ENCODE results near the gene RHPN2.
"Not testable (repeated sequence)": the region's sequence is repeated elsewhere in the genome, so short reads cannot be mapped to it uniquely, and the experiment has no call there.

Gene RHPN2

DNA sequence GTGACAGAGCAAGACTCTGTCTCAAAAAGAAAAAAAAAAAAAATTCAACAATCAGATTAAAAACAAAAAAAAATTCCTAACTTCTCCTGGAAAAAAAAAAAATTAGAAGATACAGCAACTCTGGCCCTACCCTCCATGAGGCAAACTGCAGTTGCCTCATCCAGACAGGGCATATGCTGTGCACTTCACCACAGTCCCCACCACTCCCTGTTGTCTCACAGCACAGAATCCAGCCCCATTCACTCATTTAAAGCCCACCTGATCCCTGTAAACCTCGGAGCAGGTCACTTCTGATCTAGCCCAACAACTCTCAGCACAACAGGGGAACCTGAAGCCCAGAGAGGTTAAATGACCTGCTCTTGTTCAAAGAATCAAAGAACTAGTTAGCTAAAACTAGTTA is 24.9 kb downstream of the RHPN2 start:
- Histone ChIP-seq H3K4me3 (no peak overlapping the region), H3K27ac (no peak overlapping the region)
- TF ChIP-seq, protein P1, sequence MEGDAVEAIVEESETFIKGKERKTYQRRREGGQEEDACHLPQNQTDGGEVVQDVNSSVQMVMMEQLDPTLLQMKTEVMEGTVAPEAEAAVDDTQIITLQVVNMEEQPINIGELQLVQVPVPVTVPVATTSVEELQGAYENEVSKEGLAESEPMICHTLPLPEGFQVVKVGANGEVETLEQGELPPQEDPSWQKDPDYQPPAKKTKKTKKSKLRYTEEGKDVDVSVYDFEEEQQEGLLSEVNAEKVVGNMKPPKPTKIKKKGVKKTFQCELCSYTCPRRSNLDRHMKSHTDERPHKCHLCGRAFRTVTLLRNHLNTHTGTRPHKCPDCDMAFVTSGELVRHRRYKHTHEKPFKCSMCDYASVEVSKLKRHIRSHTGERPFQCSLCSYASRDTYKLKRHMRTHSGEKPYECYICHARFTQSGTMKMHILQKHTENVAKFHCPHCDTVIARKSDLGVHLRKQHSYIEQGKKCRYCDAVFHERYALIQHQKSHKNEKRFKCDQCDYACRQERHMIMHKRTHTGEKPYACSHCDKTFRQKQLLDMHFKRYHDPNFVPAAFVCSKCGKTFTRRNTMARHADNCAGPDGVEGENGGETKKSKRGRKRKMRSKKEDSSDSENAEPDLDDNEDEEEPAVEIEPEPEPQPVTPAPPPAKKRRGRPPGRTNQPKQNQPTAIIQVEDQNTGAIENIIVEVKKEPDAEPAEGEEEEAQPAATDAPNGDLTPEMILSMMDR (IDR thresholded peaks at IDR 0.05), result no peak
- no peak for DNase-seq (ENCODE audit: low spot score)

DNA sequence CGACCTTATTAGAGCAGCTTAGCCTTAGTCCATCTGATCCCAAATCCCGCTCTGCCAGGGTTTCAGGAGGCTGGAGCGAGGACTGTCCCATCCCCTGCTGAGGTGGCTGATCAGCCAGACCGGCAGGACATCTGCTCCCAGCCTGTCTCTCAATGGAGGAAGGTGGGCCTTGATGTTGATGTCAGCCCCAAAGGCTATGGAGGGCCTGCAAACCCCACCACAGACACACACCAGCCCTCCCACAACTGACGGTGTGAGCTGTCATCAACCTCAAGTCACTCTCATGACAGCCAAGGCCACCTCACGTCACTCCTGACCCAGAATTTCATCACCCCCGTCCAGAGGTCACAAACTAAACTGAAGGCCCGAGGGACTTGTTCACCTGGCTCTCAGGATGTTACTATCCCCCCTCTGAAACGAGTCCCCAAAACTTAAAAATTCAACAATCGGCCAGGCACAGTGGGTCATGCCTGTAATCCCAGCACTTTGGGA is 25.5 kb downstream of the RHPN2 start:
- TF ChIP-seq, protein P1 (IDR thresholded peaks at IDR 0.05), result no peak
- Histone ChIP-seq H3K27ac (no peak overlapping the region), H3K4me3 (no peak overlapping the region)
- DNase-seq (ENCODE audit: low spot score), result no peak

DNA sequence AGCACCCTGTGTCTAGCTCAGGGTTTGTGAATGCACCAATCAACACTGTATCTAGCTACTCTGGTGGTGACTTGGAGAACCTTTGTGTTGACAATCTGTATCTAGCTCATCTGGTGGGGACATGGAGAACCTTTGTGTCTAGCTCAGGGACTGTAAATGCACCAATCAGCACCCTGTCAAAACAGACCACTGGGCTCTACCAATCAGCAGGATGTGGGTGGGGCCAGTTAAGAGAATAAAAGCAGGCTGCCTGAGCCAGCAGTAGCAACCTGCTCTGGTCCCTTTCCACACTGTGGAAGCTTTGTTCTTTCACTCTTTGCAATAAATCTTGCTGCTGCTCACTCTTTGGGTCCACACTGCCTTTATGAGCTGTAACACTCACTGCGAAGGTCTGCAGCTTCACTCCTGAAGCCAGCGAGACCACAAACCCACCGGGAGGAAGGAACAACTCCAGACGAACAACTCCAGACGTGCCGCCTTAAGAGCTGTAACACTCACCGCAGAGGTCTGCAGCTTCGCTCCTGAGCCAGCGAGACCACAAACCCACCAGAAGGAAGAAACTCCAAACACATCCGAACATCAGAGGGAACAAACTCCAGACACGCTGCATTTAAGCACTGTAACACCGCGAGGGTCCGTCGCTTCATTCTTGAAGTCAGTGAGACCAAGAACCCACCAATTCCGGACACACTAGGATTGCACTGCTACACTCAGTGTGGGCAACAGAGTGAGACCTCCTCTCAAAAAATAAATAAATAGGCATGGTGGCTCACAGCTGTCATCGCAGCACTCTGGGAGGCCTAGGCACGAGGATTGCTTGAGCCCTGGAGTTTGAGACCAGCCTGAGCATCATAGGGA is 27.3 kb downstream of the RHPN2 start:
- H3K27ac ChIP-seq; DNase-seq (ENCODE audit: low spot score); H3K4me3 ChIP-seq: not testable (repeated sequence)

DNA sequence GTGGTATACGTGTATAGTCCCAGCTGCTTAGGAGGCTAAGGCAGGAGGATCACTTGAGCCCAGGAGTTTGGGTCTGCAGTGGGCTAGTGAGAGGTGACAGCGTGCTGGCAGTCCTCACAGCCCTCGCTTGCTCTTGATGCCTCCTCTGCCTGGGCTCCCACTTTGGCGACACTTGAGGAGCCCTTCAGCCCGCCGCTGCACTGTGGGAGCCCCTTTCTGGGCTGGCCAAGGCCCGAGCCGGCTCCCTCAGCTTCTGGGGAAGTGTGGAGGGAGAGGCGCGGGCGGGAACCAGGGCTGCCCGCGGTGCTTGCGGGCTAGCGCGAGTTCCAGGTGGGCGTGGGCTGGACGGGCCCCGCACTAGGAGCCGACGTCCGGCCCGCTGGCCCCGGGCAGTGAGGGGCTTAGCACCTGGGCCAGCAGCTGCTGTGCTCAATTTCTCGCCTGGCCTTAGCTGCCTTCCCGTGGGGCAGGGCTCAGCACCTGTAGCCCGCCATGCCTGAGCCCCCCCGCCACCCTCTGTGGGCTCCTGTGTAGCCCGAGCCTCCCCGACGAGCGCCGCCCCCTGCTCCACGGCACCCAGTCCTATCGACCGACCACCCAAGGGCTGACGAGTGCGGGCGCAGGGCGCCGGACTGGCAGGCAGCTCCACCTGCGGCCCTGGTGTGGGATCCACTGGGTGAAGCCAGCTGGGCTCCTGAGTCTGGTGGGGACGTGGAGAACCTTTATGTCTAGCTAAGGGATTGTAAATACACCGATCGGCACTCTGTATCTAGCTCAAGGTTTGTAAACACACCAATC is 28.1 kb downstream of the RHPN2 start:
- H3K27ac ChIP-seq; DNase-seq (ENCODE audit: low spot score): not testable (repeated sequence)

DNA sequence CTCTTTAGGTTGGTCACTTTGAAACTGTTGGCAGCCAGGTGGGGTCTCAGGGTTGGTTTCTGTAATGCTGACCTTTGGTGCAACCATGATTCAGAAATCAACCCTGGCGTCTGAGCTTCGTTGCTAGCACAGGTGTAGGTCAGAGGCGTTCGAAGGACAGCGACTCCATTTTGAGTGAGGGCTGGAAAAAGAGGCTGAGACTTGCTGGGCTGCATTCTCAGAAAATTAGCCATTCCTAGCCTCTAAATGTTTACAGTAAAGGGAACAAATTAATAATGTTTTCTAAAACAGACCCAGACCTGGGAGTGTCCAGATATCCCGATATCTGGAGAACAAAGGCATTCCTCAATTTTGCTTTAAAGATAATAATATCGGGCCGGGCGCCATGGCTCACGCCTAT is 29.2 kb downstream of the RHPN2 start:
- TF ChIP-seq, protein P1 (IDR thresholded peaks at IDR 0.05), result no peak
- H3K27ac ChIP-seq, result no peak overlapping the region
- no peak overlapping the region for H3K4me3 ChIP-seq
- DNase-seq (ENCODE audit: low spot score), result no peak

More for the DNA sequence above, 28.1 kb downstream of the RHPN2 start:
- not testable (repeated sequence) for H3K4me3 ChIP-seq

DNA sequence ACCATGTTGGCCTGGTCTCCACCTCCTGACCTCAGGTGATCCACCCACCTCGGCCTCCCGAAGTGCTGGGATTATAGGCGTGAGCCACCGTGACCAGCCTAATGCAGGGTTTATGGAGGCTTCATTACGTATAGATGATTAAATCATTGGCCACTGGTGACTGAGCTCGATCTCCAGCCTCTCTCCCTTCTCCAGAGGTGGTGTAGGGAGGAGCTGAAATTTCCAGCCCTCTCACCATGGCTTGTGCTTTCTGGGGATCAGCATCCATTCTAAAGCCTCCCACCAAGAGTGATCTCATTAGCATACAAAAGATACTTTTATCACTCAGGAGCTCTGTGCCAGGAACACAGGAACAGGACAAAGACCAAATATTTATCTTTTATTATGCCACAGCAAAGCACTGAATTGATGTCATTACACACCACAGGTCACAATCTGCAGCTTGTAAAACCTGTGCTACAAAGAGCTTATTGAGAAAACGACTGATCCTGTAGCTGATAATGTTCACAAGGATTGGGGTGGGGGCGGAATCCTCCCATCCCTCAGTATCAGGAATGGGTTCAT is 32.4 kb downstream of the RHPN2 start:
- no peak for DNase-seq (ENCODE audit: low spot score)
- TF ChIP-seq, protein P1 (IDR thresholded peaks at IDR 0.05), result no peak
- no peak overlapping the region for H3K4me3 ChIP-seq
- no peak overlapping the region for H3K27ac ChIP-seq

DNA sequence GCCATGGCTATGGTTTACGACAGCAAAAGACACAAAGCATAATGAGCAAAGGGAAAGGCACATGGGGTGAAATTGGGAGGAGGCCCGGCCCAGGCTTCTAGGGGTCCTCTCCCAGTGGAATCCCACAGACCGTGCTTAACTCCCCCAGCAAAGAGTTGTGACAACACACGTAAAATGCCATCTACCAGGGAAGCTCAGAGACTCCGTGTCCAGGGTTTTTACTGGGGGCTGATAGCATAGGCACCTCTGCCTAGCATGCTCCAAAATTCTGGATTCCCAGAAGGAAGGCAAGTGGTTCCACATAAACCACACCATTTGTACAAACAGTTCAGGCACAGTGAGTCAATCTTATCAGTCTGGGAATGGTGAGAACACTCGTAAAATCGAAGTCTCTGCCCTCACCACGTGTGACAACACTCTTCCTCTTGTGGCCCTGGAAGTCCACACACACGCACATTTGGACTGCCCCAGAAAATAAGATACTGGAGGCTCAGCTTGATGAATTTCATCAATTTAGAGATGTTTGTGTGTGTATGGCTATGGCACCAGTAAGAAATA is 34.9 kb downstream of the RHPN2 start:
- no peak overlapping the region for H3K27ac ChIP-seq
- no peak for DNase-seq (ENCODE audit: low spot score)
- TF ChIP-seq, protein P1 (IDR thresholded peaks at IDR 0.05), result no peak

DNA sequence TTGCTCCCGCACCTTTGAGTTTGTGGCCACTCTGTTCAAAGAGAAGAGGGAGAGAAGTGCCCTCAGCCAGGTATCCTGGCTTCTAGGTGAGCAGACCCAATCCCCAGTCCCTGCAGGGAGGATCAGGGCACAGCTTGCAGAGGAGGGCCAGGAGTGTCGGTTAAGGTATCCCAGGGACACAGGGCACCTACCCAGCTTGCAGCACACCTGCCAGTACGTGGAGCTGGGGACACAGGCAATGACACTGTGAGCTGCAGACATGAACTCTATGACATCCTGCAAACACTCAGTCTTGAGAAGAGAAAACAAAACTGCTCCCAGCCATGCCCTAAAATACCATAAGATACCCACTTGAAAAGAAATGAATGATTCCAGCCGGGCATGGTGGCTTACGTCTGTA is 38.1 kb downstream of the RHPN2 start:
- not testable (repeated sequence) for H3K4me3 ChIP-seq; DNase-seq (ENCODE audit: low spot score); H3K27ac ChIP-seq

More for the DNA sequence above, 34.9 kb downstream of the RHPN2 start:
- H3K4me3 ChIP-seq, result no peak overlapping the region

DNA sequence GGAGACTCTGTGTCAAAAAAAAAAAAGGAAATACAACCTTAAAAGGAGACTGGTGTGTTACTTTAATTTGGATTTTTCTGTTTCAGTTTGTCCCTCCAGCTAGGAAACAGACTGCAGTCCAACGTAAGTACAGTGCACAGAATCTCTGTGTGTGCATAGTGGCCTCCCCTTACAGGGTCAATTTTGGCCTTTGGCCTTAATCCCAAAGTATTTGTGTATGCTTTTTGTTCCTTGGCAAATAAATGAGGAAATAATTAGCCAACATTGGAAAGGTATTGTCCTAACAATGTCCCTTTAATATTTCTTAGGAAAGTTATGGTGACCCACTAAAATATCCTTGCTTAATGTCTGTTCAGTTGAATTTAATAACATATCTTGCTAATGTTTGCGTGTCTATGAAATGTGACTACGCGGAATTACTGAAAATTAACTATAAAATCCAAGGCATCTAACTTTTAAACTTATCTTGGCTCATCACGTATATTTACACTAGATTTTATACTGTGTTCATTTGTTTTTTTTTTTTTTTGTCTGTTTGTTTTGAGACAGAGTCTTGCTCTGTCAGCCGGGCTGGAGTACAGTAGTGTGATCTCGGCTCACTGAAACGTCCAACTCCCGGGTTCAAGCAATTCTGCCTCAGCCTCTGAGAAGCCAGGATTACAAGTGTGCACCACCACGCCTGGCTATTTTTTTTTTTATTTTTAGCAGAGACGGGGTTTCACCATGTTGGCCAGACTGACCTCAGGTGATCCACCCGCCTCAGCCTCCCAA is 39.0 kb downstream of the RHPN2 start:
- not testable (repeated sequence) for H3K4me3 ChIP-seq; DNase-seq (ENCODE audit: low spot score); H3K27ac ChIP-seq

All from coronary artery (tissue), 2 donors.